Loucy (cell line): ENCODE results near the gene PPARA.

Experiments
- H2AFZ ChIP-seq: fragments of 200-600 bp; sonication (generic); 2 replicates; pipeline ENCODE4 v1.6.0; 2016; ENCODE audit warnings: antibody characterized with exemption, mild to moderate bottlenecking, low read length, moderate library complexity
- H3F3A ChIP-seq: fragments of 200-600 bp; 2 replicates; pipeline ENCODE4 v1.6.0; 2016; ENCODE audit warnings: antibody characterized with exemption, low read depth, mild to moderate bottlenecking
- H3K27me3 ChIP-seq: fragments of 200-600 bp; sonication (generic); 2 replicates; pipeline ENCODE4 v1.6.1; 2014; ENCODE audit warnings: low read length, mild to moderate bottlenecking; ENCODE audit not compliant: insufficient read depth, poor library complexity, severe bottlenecking
- H3K36me3 ChIP-seq: fragments of 200-600 bp; sonication (generic); 2 replicates; pipeline ENCODE4 v1.6.1; 2016; ENCODE audit warnings: low read length; ENCODE audit not compliant: insufficient read depth
- H3K4me1 ChIP-seq: fragments of 200-600 bp; sonication (generic); 2 replicates; pipeline ENCODE4 v1.5.1; 2014; ENCODE audit warnings: low read length, mild to moderate bottlenecking; ENCODE audit not compliant: insufficient read depth, poor library complexity, severe bottlenecking
- H3K4me2 ChIP-seq: fragments of 200-600 bp; sonication (generic); 2 replicates; pipeline ENCODE4 v1.6.0; 2014; ENCODE audit warnings: antibody characterized with exemption, low read length, low read depth, mild to moderate bottlenecking; ENCODE audit not compliant: poor library complexity, severe bottlenecking
- H3K4me3 ChIP-seq: fragments of 200-600 bp; sonication (generic); 2 replicates; pipeline ENCODE4 v1.5.1; 2014; ENCODE audit warnings: low read length, mild to moderate bottlenecking, mixed read lengths; ENCODE audit not compliant: poor library complexity, severe bottlenecking
- H3K79me2 ChIP-seq: fragments of 200-600 bp; sonication (generic); 2 replicates; pipeline ENCODE4 v1.6.1; 2014; ENCODE audit warnings: low read length; ENCODE audit not compliant: insufficient read depth
- H3K9ac ChIP-seq: fragments of 200-600 bp; sonication (generic); 2 replicates; pipeline ENCODE4 v1.6.0; 2014; ENCODE audit warnings: mild to moderate bottlenecking, low read depth, low read length, moderate library complexity; ENCODE audit not compliant: poor library complexity, severe bottlenecking
- H3K9me2 ChIP-seq: fragments of 200-600 bp; sonication (generic); replicated peaks from 2 replicates; pipeline ENCODE4 v1.6.1; 2016; ENCODE audit warnings: low read depth, low read length, mixed read lengths
- H3K9me3 ChIP-seq: fragments of 200-600 bp; sonication (generic); 2 replicates; pipeline ENCODE4 v1.6.1; 2014; ENCODE audit warnings: mild to moderate bottlenecking, antibody characterized with exemption, low read length, low read depth; ENCODE audit not compliant: insufficient read depth
- H4K20me1 ChIP-seq: fragments of 200-600 bp; sonication (generic); 2 replicates; pipeline ENCODE4 v1.6.0; 2014; ENCODE audit warnings: antibody characterized with exemption, low read length, mild to moderate bottlenecking; ENCODE audit not compliant: insufficient read depth, poor library complexity, severe bottlenecking
- EZH2phosphoT487 ChIP-seq: fragments of 200-600 bp; IDR thresholded peaks from 2 replicates; pipeline ENCODE4 v1.6.1; 2018; ENCODE audit warnings: antibody characterized with exemption, mild to moderate bottlenecking, moderate library complexity, borderline replicate concordance
- TF ChIP-seq, protein P1 (sequence below): fragments of 200-600 bp; sonication (generic); conservative IDR thresholded peaks from 2 replicates; pipeline ENCODE4 v1.5.1; 2014; ENCODE audit warnings: mild to moderate bottlenecking, antibody characterized with exemption, low read length

PPARA gene

GRCh38 chr22:46242076-46242475, 91.8 kb downstream of the PPARA start:
- H3K9ac ChIP-seq = peak overlapping the region; percentile 72
- no peak for TF ChIP-seq EZH2phosphoT487
- TF ChIP-seq, protein P1, sequence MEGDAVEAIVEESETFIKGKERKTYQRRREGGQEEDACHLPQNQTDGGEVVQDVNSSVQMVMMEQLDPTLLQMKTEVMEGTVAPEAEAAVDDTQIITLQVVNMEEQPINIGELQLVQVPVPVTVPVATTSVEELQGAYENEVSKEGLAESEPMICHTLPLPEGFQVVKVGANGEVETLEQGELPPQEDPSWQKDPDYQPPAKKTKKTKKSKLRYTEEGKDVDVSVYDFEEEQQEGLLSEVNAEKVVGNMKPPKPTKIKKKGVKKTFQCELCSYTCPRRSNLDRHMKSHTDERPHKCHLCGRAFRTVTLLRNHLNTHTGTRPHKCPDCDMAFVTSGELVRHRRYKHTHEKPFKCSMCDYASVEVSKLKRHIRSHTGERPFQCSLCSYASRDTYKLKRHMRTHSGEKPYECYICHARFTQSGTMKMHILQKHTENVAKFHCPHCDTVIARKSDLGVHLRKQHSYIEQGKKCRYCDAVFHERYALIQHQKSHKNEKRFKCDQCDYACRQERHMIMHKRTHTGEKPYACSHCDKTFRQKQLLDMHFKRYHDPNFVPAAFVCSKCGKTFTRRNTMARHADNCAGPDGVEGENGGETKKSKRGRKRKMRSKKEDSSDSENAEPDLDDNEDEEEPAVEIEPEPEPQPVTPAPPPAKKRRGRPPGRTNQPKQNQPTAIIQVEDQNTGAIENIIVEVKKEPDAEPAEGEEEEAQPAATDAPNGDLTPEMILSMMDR = no peak
- H2AFZ ChIP-seq = no peak overlapping the region
- H3K4me1 ChIP-seq = peaks cover 83% of the 10 kb centered on the region
- no peak overlapping the region for H3K4me3 ChIP-seq
- H3K79me2 ChIP-seq = peaks cover 47% of the 10 kb centered on the region; the same call in 1 of the 2 replicates
- no peak overlapping the region for H3K4me2 ChIP-seq
- no peaks in the 10 kb centered on the region for H4K20me1 ChIP-seq
- H3K27me3 ChIP-seq = no peaks in the 10 kb centered on the region
- H3F3A ChIP-seq = peaks cover 16% of the 10 kb centered on the region
- no peaks in the 10 kb centered on the region for H3K9me2 ChIP-seq
- no peaks in the 10 kb centered on the region for H3K9me3 ChIP-seq
- H3K36me3 ChIP-seq = peaks cover 3% of the 10 kb centered on the region; the same call in 1 of the 2 replicates

- Histone ChIP-seq H4K20me1 (no peaks in the 10 kb centered on the region), H3K36me3 (no peaks in the 10 kb centered on the region), H3K79me2 (peaks cover 62% of the 10 kb centered on the region; the same call in 1 of the 2 replicates), H3F3A (peaks cover 16% of the 10 kb centered on the region), H2AFZ (no peak overlapping the region), H3K4me1 (peaks cover 81% of the 10 kb centered on the region), H3K9me3 (no peaks in the 10 kb centered on the region), H3K9ac (peak overlapping the region; percentile 5), H3K9me2 (no peaks in the 10 kb centered on the region), H3K4me2 (no peak overlapping the region), H3K4me3 (no peak overlapping the region), H3K27me3 (no peaks in the 10 kb centered on the region)
- TF ChIP-seq, protein P1 = no peak
- no peak for TF ChIP-seq EZH2phosphoT487
These were observed 94.4 kb downstream of the PPARA start for GRCh38 chr22:46244771-46245170.

DNA sequence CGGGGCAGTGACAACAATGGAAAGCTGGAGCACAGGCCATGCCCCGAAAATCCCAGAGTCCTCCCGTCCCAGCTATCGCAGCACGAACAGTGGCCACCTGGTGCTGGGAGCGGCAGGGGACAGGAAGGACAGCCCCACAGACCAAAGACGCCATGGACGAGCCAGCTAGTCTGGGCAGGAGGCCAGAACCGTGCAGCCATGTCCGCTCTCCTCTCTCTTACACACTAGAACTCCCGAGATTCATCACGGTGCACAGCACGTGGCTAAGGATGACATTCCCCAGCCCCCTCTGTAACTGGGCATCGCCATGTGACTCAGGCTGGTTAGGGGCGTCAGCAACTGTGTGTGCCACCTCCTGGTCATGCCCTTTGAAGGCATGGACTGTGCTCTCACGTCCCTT, 95.2 kb downstream of the PPARA start:
- peaks cover 9% of the 10 kb centered on the region; the same call in 1 of the 2 replicates for H3F3A ChIP-seq
- peak overlapping the region; percentile 42 for H3K9ac ChIP-seq
- no peak overlapping the region for H2AFZ ChIP-seq
- H3K79me2 ChIP-seq = peaks cover 64% of the 10 kb centered on the region; the same call in 1 of the 2 replicates
- no peaks in the 10 kb centered on the region for H3K27me3 ChIP-seq
- H3K9me3 ChIP-seq = no peaks in the 10 kb centered on the region
- H4K20me1 ChIP-seq = no peaks in the 10 kb centered on the region
- H3K4me1 ChIP-seq = peaks cover 74% of the 10 kb centered on the region
- H3K9me2 ChIP-seq = no peaks in the 10 kb centered on the region
- peak overlapping the region; percentile 85 for H3K4me2 ChIP-seq
- TF ChIP-seq EZH2phosphoT487 = no peak
- TF ChIP-seq, protein P1 = peak; percentile 13; the same call in 1 of the 2 replicates
- no peaks in the 10 kb centered on the region for H3K36me3 ChIP-seq
- H3K4me3 ChIP-seq = peak overlapping the region; percentile 18
